ENCODE measurements around the gene PAFAH1B2. TPM values are rescaled to one million over a fixed set of nuclear protein-coding genes. Genes with fewer than 3 reads are reported as not detected.

PAFAH1B2 gene
- total and polyA plus RNA-seq, 10 of the 15 experiments (the other 5 are each of a cell fraction or from before 2014, with no cell fraction given), result 17.6 to 64.8 (median 47.6) TPM

DNA sequence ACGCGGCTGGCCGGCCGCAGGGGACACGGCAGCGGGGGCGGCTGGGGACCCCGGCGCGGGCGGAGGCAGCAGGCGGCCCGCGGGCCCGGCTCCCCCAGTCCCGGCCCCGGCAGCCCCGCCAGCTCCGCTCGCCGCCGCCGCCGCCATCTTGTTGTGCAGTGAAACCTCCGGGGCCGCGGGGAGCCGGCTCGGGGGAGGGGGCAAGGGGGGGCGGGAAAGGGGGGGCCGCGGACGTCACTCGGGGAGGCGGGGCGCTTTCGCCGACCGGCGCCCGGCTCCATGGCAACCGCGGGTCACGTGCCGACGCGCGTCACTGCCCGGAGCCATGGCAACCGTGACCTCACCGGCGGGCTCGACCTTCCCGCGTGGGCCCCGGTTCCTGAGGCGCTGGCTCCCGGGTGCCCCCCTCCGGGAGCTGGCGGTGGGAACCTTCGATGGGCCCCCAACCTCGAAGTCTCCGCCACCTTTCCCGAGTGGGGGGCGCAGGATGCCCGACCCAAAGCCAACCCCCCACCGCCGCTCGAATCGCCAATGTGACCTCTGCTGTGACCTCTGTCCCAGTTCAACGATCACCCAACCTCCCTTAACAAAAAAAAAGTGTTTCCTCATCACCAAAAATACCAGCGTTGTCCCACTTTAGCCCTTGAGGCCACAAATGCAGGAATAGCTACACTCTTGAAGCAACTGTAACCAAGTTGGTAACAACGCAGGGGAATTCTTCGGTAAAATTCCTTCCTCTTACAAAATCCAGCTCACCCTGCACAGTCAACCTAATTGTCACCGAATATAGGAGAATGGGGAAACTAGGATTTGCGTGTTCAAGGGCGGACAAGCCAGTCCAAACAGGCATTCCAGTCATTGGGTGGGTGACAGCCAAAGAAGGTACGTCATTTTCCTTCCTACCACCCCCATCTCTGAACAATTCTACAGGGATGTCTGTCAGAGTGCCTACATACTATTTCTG is 45.5 kb upstream of the PAFAH1B2 start, which contains the start of gene SIK3 (continued):
- no peak for TF ChIP-seq SRF (IDR thresholded peaks at IDR 0.05; ENCODE audit: low read depth in 2 of 2, low read length in 2 of 2)
- 0 out of 2 replicates have a peak, but pooled peaks have one; percentile 28 for TF ChIP-seq HCFC1 (IDR thresholded peaks at IDR 0.05; ENCODE audit: low read length)
- TF ChIP-seq ZBED1 (IDR thresholded peaks at IDR 0.05; ENCODE audit: borderline replicate concordance), result no peak
- TF ChIP-seq SPI1 (IDR thresholded peaks at IDR 0.05; ENCODE audit: borderline replicate concordance, insufficient read depth, low read depth, low read length), result no peak
- TF ChIP-seq SMAD5 (IDR thresholded peaks at IDR 0.05; ENCODE audit: low read depth), result no peak
- TF ChIP-seq BHLHE40 (IDR thresholded peaks at IDR 0.05; ENCODE audit: borderline replicate concordance in 1 of 2, low read depth in 2 of 2, low read length in 1 of 2), result peak; percentile 91 to 99
- peak; percentile 89 for TF ChIP-seq PAX5 (IDR thresholded peaks at IDR 0.05; ENCODE audit: borderline replicate concordance, low read depth, low read length)
- no peak for TF ChIP-seq YBX1 (IDR thresholded peaks at IDR 0.05)
- 0 out of 3 replicates have a peak, but pooled peaks have one; percentile 21 for TF ChIP-seq POU2F2 (IDR thresholded peaks at IDR 0.05; ENCODE audit: borderline replicate concordance, low read depth, low read length)
- 0 out of 2 replicates have a peak, but pooled peaks have one; percentile 5 for TF ChIP-seq SMARCA5 (IDR thresholded peaks at IDR 0.05)
- no peak for TF ChIP-seq ZZZ3 (IDR thresholded peaks at IDR 0.05; ENCODE audit: control insufficient read depth, insufficient read length, low read depth)
- TF ChIP-seq ZBTB40 (IDR thresholded peaks at IDR 0.05; ENCODE audit: borderline replicate concordance), result peak; percentile 47; the same call in 1 of the 2 replicates
- TF ChIP-seq SMAD1 (IDR thresholded peaks at IDR 0.05; ENCODE audit: low read depth, partially characterized antibody), result no peak
- TF ChIP-seq NR2C1 (IDR thresholded peaks at IDR 0.05), result peak; percentile 86
- no peak for TF ChIP-seq MTA3 (IDR thresholded peaks at IDR 0.05; ENCODE audit: borderline replicate concordance, low read length)
- TF ChIP-seq TAF1 (IDR thresholded peaks at IDR 0.05; ENCODE audit: borderline replicate concordance, low read depth, low read length), result peak; percentile 63; the same call in 1 of the 2 replicates
- no peak; the same call in 1 of the 2 replicates for TF ChIP-seq NFIC (IDR thresholded peaks at IDR 0.05; ENCODE audit: low read depth, low read length)
- no peak for TF ChIP-seq ELK1 (IDR thresholded peaks at IDR 0.05; ENCODE audit: low read depth, low read length)
- peak; percentile 69; the same call in 1 of the 2 replicates for TF ChIP-seq HDGF (IDR thresholded peaks at IDR 0.05)
- TF ChIP-seq ZNF217 (IDR thresholded peaks at IDR 0.05), result no peak
- TF ChIP-seq IKZF2 (IDR thresholded peaks at IDR 0.05), result peak; percentile 88 to 90
- TF ChIP-seq SUPT20H (IDR thresholded peaks at IDR 0.05; ENCODE audit: borderline replicate concordance, control insufficient read depth, low read depth, low read length), result no peak
- peak; percentile 100 for TF ChIP-seq NR2F1 (conservative IDR thresholded peaks at IDR 0.05)
- TF ChIP-seq RELB (IDR thresholded peaks at IDR 0.05; ENCODE audit: low read depth), result 0 out of 2 replicates have a peak, but pooled peaks have one; percentile 67
